ENCODE data around the gene GCM1. TPM values are rescaled to one million over a fixed set of nuclear protein-coding genes. Genes with fewer than 3 reads are reported as not detected.

The GCM1 gene
- total RNA-seq, 4 donors from 2014 or later = not detected

GRCh38 chr6:53111865-53112264 is 36.8 kb downstream of the GCM1 start:
- Histone ChIP-seq H3K27ac (no peak overlapping the region), H3K36me3 (no peaks in the 10 kb centered on the region), H3K9me3 (peaks cover 0 to 9% (median 0%) of the 10 kb centered on the region in 3 donors), H3K4me3 (no peak overlapping the region), H3K4me1 (peaks cover 0 to 53% (median 7%) of the 10 kb centered on the region in 3 donors), H3K27me3 (no peaks in the 10 kb centered on the region)
- WGBS, 2 donors (ENCODE audit: low coverage in 1 of 2) = 65 to 73% methylated on average over 4 to 6 of the region's 6 CpGs
- no peak for TF ChIP-seq POLR2AphosphoS5 (IDR thresholded peaks at IDR 0.05)
- TF ChIP-seq CTCF (IDR thresholded peaks at IDR 0.05) = no peak
- no peak for TF ChIP-seq EP300 (IDR thresholded peaks at IDR 0.05)
- no peak for TF ChIP-seq POLR2A (IDR thresholded peaks at IDR 0.05)
- no peak for ATAC-seq

- TF ChIP-seq POLR2A (IDR thresholded peaks at IDR 0.05) (no peak), POLR2AphosphoS5 (IDR thresholded peaks at IDR 0.05) (no peak), EP300 (IDR thresholded peaks at IDR 0.05) (no peak), CTCF (IDR thresholded peaks at IDR 0.05) (no peak)
- WGBS, 2 donors (ENCODE audit: low coverage in 1 of 2) = 80 to 89% methylated on average over 1 to 2 of the region's 2 CpGs
- Histone ChIP-seq H3K9me3 (peaks cover 0 to under 1% (median 0%) of the 10 kb centered on the region in 3 donors), H3K4me1 (peaks cover 0 to 60% (median 13%) of the 10 kb centered on the region in 3 donors), H3K27ac (peak overlapping the region in 1 of 4 donors; percentile 35), H3K36me3 (no peaks in the 10 kb centered on the region), H3K27me3 (no peaks in the 10 kb centered on the region), H3K4me3 (no peak overlapping the region)
- no peak for ATAC-seq
Observed at GRCh38 chr6:53109612-53110011, 39.0 kb downstream of the GCM1 start.

- Histone ChIP-seq H3K4me3 (no peak overlapping the region), H3K9me3 (no peaks in the 10 kb centered on the region), H3K36me3 (peaks cover 0 to 8% of the 10 kb centered on the region in 2 donors), H3K27ac (peak overlapping the region in 3 of 4 donors; percentile 31 to 49 (median 35)), H3K27me3 (no peaks in the 10 kb centered on the region), H3K4me1 (peaks cover 0 to 54% (median 6%) of the 10 kb centered on the region in 3 donors)
- WGBS, 2 donors (ENCODE audit: low coverage in 1 of 2) = 91 to 100% methylated on average over 2 to 4 of the region's 4 CpGs
- no peak for ATAC-seq
- TF ChIP-seq POLR2AphosphoS5 (IDR thresholded peaks at IDR 0.05) = no peak
- TF ChIP-seq POLR2A (IDR thresholded peaks at IDR 0.05) = no peak
- no peak for TF ChIP-seq CTCF (IDR thresholded peaks at IDR 0.05)
- no peak for TF ChIP-seq EP300 (IDR thresholded peaks at IDR 0.05)
Observed at GRCh38 chr6:53107091-53107490, 41.5 kb downstream of the GCM1 start.

GRCh38 chr6:53104916-53105315 is 43.7 kb downstream of the GCM1 start:
- ATAC-seq = no peak
- no peaks in the 10 kb centered on the region for H3K9me3 ChIP-seq
- H3K27ac ChIP-seq = peak overlapping the region in 1 of 4 donors; percentile 58
- H3K27me3 ChIP-seq = no peaks in the 10 kb centered on the region
- peaks cover 0 to 30% of the 10 kb centered on the region in 2 donors for H3K36me3 ChIP-seq
- H3K4me1 ChIP-seq = peaks cover 0 to 48% (median 6%) of the 10 kb centered on the region in 3 donors
- H3K4me3 ChIP-seq = no peak overlapping the region
- no peak for TF ChIP-seq CTCF (IDR thresholded peaks at IDR 0.05)
- no peak for TF ChIP-seq POLR2A (IDR thresholded peaks at IDR 0.05)
- TF ChIP-seq POLR2AphosphoS5 (IDR thresholded peaks at IDR 0.05) = no peak
- TF ChIP-seq EP300 (IDR thresholded peaks at IDR 0.05) = no peak

- Histone ChIP-seq H3K27me3 (no peaks in the 10 kb centered on the region), H3K9me3 (no peaks in the 10 kb centered on the region), H3K4me1 (peaks cover 0 to 48% (median 6%) of the 10 kb centered on the region in 3 donors), H3K4me3 (no peak overlapping the region), H3K27ac (peak overlapping the region; percentile 25 to 46 (median 38)), H3K36me3 (peaks cover 0 to 38% of the 10 kb centered on the region in 2 donors)
- TF ChIP-seq POLR2A (IDR thresholded peaks at IDR 0.05) (no peak), CTCF (IDR thresholded peaks at IDR 0.05) (peak in 3 of 4 experiments; percentile 36 to 49 (median 37)), EP300 (IDR thresholded peaks at IDR 0.05) (no peak)
- no peak for ATAC-seq
- 75 to 85% methylated on average over 3 of the region's 3 CpGs for WGBS, 2 donors (ENCODE audit: low coverage in 1 of 2)
Observed at GRCh38 chr6:53103993-53104675, 44.5 kb downstream of the GCM1 start.

Data from gastroesophageal sphincter (tissue), 4 donors.